Retina (tissue), 1 donor: ENCODE results near the gene DCAF7.

Experiments used
- DNase-seq: peaks from one replicate; pipeline ENCODE4 v3.0.0-alpha.2; 2016

DCAF7 gene

DNA sequence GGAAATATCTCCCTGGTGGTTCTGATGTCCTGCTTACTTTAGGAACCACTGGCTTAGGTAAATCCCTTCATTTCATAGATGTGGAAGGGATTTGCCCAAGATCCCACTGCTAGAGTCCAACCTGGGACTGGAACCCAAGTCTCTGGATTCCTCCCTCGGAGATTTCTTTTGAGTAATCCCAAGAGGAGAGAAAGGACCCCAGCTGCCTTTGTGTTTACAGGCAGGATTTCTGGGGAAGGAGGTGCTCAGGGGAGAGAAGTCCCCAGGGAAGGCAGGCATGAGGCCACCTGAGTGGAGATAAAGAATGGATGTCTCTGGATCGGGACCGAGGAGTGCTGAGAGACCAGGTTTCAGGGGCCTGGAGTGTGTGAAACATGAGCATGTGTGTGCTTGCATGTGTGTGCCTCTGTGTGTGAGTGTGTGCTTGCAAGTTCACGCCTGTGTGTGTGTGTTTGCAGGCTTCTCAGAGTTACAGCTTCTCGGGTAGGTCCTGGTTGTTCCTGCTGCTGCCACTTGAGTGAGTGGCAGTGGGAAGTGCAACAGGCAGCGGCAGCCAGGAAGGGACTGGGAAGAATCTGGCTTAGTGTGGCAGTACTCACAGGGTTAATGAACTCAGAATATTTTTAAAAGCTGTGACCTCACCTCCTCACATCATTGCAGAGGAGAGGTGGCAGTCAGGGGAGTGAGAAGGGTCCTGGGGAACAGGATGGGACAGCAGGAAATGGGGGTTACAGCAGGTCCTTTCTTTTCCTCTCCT lies 24.9 kb upstream of the DCAF7 start:
- no peak for DNase-seq

DNA sequence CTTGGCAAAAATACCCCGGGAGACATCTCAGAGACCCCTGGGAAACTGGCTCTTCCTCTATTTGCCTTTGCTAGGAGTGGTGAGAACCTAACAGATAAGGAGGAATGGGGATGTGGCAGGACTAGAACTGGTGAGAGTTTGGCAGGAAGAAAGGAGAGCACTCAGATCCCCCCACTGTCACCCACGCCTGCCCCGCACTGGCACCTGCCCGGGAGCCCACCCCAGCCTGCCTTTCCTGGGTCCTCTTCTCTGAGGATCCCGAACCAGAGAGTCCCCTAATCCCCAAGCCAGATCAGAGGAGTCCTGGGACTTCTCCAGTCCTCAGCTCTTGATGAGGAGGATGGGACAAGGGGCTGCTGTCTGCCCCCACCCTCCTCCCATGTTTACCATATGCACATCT lies 23.4 kb upstream of the DCAF7 start:
- no peak for DNase-seq

DNA sequence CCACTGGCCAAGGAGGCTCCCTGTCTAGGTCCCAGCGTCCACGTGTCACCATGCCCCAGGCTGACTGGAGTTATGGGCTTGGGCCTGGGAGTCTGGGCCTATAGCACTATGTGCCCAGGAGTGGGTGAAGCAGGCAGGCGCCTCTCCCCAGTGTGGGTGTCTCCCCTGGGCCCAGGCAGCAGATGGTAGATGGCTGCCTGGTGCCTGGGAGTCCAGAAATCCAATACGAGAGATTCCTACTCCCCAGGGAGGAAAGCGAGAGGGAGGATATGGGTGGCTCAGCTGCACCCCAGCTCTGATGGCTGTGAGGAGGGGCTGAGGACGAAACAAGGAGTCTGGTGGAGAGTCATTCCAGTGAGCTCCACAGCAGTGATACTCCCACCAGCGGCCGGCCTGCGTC lies 22.1 kb upstream of the DCAF7 start:
- no peak for DNase-seq

DNA sequence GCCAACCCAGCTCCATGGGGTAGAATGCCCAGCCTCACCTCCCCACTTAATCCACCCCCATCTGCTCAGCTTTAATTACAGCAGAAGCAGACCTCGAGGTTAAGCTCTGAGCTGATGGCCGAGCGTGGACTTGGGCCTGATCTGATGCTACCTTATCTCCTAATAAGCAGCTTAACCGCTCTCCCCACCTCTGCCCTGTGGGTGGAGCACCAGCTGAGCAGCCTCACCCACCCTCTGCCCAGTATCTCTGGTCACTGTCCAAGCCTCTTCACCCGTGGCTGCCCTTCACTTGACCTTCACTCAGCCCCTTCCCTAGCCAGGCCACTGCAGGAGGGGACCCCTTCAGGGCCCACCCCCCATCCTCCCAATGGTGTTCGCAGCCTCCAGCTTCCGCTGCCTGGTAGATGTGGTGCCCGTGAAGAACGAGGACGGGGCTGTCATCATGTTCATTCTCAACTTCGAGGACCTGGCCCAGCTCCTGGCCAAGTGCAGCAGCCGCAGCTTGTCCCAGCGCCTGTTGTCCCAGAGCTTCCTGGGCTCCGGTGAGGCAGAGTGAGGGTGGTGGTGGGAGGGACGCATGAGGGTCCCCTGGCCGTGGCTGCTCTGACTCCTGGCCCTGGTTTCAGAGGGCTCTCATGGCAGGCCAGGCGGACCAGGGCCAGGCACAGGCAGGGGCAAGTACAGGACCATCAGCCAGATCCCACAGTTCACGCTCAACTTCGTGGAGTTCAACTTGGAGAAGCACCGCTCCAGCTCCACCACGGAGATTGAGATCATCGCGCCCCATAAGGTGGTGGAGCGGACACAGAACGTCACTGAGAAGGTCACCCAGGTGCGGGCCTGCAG lies 20.3 kb upstream of the DCAF7 start:
- no peak for DNase-seq

DNA sequence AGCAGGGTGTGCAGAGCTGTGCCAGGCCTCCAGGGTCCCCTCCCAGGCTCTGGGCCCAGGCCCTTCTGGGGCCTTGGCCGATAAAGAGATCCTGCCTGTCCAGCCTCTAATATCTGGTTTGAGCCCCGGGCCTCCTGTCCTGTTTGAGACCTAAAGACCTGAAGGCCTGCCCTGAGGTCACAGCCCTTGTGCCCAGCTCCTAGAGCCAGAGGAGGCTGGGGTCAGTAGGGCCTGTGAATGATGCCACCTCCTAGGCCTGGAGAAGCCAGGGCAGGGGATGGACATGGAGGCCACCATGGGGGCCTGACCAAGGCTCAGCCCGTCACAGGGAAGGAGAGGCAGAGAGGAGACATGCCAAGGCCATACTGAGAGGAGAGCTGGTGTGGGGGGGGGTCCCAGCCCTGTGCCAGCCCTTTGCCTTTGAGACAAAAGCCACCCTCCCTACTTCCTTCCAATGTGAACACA lies 19.7 kb upstream of the DCAF7 start:
- no peak for DNase-seq

DNA sequence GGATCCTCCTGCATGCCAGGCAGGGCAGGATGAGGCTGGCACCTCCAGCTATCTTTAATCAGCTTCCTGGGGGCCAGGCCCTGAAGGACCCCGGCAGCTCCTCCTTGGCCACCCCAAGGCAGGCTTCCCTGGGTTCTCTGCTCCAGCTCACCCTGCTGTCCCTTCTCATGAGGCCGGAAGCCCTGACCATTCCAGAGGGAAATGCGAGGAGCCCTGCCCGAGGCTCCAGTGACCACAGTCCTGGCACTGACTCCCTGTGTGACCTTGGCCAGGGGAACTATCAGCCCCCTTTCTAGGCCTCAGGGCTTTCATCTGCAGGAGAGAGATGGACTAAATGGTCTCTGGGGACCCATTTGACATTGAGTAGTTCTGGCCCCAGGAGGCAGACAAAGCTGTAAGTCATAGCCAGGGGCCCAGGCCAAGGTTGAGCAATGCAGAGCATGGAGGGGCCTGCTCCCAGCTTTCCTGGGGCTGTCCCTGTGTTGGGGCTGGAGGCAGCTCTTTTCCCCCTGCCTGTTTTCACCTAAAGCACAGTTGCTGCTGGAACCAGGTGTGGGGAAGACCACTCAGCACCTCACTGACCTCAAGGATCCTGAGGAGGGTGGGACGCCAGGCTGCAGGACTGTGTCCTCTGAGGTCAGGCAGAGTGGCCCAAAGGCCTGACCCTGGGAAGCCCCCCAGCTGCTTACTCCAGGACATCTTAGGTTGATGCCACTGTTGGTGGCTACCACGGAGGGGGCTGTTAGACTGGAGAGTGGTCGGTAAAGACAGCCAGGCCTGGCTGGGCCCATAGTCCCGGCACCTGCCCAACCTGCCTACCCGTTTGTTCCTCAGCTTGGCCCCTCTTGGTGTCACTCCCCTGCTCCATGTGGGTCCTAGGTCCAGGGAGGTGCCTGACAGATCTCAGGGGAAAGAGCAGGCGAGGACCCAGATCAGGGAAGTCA lies 19.0 kb upstream of the DCAF7 start:
- DNase-seq = no peak

DNA sequence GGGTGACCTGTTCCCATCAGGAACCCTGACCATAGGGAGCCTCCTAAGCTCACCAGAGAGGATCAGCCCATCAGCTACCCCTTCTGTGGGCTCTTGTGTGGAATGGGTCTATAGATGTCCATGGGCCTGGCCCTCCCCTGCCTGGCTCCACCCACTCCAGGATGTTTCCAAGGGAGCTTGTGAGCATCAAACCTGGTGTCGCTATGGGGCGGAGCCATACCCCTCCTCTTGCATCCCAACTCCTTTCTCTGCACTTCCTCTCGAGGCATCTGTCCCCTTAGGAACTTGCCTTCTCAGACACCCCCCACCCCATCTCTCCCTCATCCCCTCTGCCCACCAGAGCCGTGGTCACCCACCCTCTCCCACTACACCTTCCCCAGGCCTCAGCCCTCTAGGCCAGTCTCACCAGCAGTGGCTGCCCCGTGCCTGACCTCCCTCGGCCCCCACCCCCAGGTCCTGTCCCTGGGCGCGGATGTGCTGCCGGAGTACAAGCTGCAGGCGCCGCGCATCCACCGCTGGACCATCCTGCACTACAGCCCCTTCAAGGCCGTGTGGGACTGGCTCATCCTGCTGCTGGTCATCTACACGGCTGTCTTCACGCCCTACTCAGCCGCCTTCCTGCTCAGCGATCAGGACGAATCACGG lies 16.7 kb upstream of the DCAF7 start:
- DNase-seq = no peak

DNA sequence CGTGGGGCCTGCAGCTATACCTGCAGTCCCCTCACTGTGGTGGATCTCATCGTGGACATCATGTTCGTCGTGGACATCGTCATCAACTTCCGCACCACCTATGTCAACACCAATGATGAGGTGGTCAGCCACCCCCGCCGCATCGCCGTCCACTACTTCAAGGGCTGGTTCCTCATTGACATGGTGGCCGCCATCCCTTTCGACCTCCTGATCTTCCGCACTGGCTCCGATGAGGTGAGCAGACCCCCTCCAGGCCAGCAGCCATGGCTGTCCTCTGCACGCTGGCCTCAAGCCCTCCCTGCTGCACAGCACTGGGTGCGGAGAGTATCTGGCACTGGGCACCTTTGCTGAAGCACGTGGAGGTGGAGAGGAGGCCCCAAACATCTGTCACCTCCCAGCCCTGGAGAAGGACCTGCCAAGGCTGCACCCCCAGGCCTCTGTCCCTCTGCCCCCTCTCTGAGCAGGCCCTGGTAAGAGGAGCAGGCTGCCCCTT lies 16.2 kb upstream of the DCAF7 start:
- no peak for DNase-seq

DNA sequence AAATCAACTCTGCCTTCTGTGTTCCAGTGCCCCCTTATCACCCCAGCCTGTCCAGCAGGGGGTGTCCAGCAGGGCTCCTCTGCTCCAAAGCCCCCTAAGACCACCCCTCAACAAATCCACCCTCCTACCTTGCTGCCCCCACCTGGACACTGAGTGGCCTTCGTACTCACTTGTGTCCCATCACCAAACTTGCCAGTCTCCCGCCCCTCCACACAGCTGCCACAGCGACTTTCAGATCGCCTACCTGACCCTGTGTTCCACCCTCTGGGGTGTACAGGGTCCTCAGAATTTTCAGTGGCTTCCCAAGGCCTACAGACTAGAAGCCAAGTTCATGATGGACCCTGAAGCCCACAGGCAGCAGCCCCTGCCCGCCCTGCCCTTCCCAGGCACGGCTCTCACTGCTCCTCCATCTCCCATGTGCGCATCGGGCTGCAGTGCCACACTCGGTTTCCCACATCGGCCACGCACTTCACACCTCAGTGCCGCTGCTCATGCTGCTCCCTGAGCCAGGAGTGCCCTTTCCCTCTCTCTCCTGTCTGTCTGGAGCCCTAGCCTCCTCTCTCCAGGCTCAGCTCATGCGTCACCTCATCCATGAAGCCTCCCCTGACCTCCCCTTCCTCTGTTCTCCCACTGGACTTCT lies 15.3 kb upstream of the DCAF7 start:
- DNase-seq = no peak

DNA sequence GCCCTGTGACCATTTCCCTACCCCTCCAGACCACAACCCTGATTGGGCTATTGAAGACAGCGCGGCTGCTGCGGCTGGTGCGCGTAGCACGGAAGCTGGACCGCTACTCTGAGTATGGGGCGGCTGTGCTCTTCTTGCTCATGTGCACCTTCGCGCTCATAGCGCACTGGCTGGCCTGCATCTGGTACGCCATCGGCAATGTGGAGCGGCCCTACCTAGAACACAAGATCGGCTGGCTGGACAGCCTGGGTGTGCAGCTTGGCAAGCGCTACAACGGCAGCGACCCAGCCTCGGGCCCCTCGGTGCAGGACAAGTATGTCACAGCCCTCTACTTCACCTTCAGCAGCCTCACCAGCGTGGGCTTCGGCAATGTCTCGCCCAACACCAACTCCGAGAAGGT lies 14.6 kb upstream of the DCAF7 start:
- DNase-seq = no peak

DNA sequence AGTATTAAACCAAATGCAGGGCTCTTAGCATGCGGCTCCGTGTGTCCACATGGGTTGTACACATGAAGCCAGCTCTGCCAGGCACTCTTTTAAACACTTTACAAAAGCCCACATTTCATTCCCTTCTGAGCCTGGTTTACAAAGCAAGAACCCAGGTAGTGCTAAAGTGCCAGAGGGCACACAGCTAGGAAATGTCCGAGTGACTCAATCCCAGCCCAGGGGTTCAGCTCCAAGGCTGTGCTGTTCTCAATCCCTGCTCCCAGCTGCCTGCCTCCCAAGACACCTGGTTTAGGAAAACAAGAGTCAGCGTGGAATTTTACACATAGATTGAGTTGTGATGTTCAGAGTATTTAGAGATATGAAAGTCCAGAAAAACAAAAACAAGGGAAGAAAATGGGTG lies 13.3 kb upstream of the DCAF7 start:
- no peak for DNase-seq

DNA sequence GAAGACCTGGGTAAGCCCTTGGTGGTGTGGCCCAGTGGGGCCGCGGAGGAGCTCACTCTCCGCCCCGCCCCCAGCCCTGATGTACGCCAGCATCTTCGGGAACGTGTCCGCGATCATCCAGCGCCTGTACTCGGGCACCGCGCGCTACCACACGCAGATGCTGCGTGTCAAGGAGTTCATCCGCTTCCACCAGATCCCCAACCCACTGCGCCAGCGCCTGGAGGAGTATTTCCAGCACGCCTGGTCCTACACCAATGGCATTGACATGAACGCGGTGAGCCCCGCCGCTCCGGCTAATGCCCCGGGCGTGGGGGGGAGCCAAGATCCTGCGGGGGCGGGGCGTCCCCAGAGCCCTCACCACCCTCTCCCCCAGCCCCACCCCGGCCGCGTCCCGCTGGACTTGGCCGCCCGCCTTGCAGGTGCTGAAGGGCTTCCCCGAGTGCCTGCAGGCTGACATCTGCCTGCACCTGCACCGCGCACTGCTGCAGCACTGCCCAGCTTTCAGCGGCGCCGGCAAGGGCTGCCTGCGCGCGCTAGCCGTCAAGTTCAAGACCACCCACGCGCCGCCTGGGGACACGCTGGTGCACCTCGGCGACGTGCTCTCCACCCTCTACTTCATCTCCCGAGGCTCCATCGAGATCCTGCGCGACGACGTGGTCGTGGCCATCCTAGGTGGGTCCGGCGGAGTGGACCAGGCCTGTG lies 12.1 kb upstream of the DCAF7 start:
- peak; percentile 63 for DNase-seq

DNA sequence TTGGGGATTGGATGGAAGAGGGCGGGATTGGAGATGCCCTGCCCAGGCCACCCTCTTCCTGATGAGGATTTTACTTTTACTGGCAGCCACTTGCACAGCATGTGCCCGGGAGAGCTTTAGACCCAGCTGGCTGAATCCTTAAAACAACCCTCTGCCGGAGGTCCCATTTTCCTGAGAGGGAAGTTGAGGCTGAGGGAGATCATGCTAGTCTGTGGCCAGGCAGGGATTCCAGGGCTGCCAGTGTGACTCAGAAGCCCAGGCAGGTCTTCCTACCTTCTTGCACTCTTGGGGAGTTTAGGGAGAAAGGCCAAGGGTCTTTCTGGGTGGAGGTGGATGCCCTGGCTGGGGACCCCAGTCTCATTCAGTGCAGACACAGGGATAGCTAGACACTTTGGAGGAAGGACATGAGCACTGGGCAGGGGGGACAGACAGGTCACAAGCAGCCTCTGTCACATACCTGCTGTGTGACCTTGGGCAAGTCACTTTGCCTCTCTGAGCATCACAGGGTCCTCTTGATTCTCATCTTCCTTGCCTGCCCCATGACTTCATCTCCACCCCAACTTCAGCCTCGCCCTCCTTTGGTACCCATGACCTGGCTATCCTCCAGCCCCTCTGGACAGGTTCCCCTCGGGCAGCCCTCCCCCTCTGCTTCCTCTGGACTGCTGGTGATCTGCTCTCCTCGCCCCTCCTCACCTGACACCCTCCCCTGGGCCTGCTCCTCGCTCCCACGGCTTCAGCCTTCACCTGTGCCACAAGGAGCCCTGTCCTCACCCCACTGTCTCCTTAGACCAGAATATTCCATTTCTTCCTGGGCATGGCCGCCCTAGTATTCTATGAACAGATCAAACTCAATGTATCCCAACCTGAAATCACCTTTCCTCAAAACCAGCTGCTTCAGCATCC lies 11.3 kb upstream of the DCAF7 start:
- no peak for DNase-seq

DNA sequence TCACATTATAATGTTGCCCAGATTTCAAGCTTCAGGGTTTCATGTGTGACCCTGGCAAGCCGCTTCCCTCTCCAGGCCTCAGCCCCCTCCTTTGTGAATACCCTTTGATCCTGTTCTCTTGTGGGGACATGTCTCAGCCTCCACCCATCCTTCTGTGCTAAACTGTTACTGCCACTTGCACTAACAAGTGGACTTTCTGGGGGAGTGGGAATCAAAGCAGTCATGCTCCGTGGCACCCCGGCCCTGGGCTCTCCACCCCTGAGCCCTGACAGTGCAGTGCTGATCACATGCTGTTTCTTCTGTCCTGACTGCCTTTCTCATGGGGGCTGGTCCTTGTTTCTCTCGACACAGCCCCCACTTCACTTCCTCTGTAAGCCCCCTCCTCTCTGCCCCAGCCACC lies 9.7 kb upstream of the DCAF7 start:
- DNase-seq = no peak

DNA sequence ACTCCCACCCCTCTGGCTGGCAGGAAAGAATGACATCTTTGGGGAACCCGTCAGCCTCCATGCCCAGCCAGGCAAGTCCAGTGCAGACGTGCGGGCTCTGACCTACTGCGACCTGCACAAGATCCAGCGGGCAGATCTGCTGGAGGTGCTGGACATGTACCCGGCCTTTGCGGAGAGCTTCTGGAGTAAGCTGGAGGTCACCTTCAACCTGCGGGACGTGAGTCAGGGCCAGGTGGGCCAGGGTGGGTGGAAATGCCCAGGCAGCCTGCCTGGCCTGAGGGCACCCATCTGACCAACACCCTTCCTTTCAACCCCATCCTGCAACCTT lies 8.1 kb upstream of the DCAF7 start:
- DNase-seq = no peak

DNA sequence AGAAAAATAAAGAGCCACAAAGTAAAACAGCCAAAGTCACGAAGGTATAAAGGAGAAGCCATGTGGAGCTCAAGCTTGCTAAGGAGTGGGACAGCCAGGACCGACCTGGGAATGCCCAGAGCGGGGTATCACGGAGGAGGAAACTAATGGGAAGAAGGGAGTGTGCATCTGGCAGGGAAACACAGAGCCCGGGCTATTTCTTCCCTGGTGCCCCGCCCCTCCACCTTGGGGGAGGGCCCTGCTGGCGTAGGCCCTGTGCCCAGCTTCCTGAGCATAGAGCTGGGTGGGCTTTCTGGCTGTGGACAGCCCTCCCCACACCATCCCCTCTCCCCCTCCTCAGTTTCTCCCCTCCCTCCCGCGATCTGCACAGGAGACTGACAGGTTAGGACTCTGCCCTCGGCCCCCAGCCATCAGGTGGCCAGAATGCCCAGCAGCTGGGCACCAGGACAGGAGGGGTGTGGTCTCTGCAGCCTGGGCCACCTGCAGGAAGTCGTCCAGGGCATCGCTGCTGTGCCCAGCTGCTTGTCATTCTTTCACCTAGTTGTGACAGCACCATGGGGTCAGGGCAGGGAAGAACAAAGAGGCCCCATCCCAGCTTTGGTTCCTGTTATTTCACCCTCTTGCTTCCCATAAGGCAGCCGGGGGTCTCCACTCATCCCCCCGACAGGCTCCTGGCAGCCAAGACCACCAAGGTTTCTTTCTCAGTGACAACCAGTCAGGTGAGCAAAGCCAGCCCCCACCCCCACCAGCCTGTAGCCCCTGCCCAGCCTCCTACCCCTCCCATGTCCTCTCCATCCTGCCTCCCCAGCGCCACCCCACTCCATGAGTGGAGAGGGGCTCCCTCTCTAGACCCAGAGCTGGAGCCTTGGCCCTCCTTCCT lies 7.1 kb upstream of the DCAF7 start:
- DNase-seq = no peak

DNA sequence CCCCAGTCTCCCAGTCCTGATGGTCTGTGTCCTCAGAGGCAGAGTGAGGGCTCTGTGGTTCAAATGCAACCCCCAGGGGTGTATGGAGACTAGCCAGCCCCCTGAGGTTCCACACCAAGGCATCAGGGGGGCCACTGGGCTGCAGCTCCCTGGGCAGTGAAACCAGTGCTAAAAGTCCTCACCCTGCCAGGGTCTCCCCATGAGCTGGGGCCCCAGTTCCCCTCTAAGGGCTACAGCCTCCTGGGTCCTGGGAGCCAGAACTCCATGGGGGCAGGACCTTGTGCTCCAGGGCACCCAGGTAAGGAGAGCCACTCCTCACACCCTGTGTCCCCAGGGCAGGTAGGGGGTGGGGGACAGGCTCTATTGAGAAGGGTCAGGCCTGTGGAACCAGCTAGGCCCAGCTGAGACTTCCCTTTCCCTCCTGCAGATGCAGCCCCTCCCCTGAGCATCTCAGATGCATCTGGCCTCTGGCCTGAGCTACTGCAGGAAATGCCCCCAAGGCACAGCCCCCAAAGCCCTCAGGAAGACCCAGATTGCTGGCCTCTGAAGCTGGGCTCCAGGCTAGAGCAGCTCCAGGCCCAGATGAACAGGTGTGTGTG lies 6.4 kb upstream of the DCAF7 start:
- no peak for DNase-seq

DNA sequence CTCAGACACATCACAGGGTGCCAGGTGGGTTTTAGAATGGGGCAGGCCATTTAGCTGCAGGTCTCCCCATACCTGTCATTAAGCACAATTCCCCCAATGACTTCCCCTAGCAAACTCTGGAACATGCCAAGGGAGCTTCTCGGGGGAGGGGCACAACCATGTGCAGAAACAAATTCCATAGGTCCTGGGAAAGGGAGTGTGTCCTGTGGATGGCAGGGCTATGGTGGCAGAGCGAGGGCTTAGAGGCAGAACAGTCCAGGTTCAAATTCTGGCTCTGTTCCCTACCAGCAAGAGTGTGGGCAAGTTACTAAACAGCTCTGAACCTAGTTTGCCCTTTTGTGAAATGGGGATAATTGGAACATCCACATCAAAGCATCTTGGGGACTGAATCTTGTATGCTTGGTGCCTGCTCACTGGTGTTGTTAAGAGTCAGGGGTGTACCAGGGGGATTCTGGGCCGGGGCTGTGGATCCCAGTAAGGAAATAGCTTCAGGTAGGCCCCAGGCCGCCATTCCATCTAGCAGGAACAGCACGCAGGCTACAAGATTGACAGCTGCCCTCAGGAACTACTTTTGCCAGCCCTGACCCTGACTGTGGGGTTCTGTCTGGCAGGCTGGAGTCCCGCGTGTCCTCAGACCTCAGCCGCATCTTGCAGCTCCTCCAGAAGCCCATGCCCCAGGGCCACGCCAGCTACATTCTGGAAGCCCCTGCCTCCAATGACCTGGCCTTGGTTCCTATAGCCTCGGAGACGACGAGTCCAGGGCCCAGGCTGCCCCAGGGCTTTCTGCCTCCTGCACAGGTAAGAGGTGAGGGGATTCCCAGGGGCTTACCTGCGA lies 5.6 kb upstream of the DCAF7 start:
- no peak for DNase-seq
